ENCODE data around the gene PPARA.

The PPARA gene

DNA sequence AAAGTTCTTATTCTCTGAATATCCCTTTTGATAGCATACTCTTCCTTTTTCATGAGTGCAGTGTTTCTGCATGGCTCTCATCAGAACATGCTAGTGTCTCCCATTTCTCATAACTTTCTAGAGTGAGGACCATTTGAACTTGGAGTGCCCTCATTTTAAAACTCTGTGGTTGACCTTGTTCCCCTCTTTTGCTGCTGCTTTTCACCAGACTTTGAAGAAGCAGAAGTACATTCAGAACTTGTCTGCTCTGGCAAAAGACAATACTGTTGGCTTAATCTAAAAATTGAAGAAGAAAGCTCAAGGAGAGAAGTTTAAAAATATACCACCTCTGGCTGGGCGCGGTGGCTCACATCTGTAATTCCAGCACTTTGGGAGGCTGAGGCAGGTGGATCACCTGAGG lies 35.0 kb downstream of the PPARA start:
- Histone ChIP-seq H3K14ac (ENCODE audit: low read length) (no peak overlapping the region), H3K79me2 (ENCODE audit: control insufficient read depth, insufficient read depth, low read length, poor library complexity) (no peaks in the 10 kb centered on the region), H3K4me2 (ENCODE audit: low read length) (no peak overlapping the region), H3K36me3 (ENCODE audit: control insufficient read depth in 1 of 2, insufficient read depth in 2 of 2, low read length in 2 of 2) (no peaks in the 10 kb centered on the region), H3K27ac (ENCODE audit: low read depth, low read length) (no peak overlapping the region), H3K18ac (ENCODE audit: low read length) (no peak overlapping the region), H2BK12ac (ENCODE audit: low read length) (no peak overlapping the region), H2AK5ac (ENCODE audit: low read length) (no peak overlapping the region), H3K79me1 (ENCODE audit: low read length) (no peaks in the 10 kb centered on the region), H2AFZ (ENCODE audit: insufficient read depth, low read length, poor library complexity) (no peak overlapping the region), H2BK120ac (ENCODE audit: insufficient read depth, low read length, poor library complexity) (no peak overlapping the region), H4K91ac (ENCODE audit: low read depth, low read length) (no peak overlapping the region), H3K4me3 (ENCODE audit: low read depth, low read length) (no peak overlapping the region), H3K4me1 (ENCODE audit: control insufficient read depth in 1 of 2, insufficient read depth in 2 of 2, low read length in 2 of 2) (no peaks in the 10 kb centered on the region), H3K9me3 (ENCODE audit: insufficient read depth, low read depth, low read length) (peaks cover 12% of the 10 kb centered on the region), H4K8ac (ENCODE audit: low read depth, low read length) (no peak overlapping the region), H3K9ac (ENCODE audit: low read length) (no peak overlapping the region), H4K12ac (ENCODE audit: low read depth, low read length) (no peak overlapping the region), H3K23ac (ENCODE audit: low read length) (no peak overlapping the region), H3K27me3 (ENCODE audit: insufficient read depth, low read length) (no peaks in the 10 kb centered on the region), H2BK5ac (ENCODE audit: low read depth, low read length, poor library complexity) (no peak overlapping the region), H3K4ac (ENCODE audit: low read depth, low read length) (no peak overlapping the region)
- no peak for DNase-seq
- no CpG with 5 or more reads among the region's 2 CpGs for WGBS (ENCODE audit: extremely low coverage, insufficient coverage, insufficient read length)

DNA sequence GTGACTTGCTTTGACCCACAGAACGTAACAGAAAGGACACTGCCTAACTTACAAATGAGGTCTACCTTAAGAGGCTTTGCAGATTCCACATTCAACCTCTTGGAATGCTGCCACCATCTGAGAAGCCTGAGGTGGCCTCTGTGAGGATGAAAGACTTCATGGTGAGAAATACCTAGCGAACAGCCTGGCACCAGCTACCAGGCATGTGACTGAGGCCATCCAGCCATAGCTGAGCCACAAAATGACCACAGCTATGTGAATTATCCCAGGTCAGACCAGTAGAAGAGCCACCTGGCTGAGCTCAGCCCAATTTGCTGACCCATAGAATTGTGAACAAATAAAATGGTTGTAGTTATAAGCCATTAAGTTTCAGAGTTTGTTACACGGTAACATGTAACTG lies 37.5 kb downstream of the PPARA start:
- no peaks in the 10 kb centered on the region for H3K79me1 ChIP-seq (ENCODE audit: low read length)
- no peak overlapping the region for H3K18ac ChIP-seq (ENCODE audit: low read length)
- no peak overlapping the region for H3K4me3 ChIP-seq (ENCODE audit: low read depth, low read length)
- H3K27ac ChIP-seq (ENCODE audit: low read depth, low read length): no peak overlapping the region
- no peak overlapping the region for H3K23ac ChIP-seq (ENCODE audit: low read length)
- DNase-seq: no peak
- no peak overlapping the region for H2BK12ac ChIP-seq (ENCODE audit: low read length)
- H4K91ac ChIP-seq (ENCODE audit: low read depth, low read length): no peak overlapping the region
- H3K4me2 ChIP-seq (ENCODE audit: low read length): no peak overlapping the region
- H2BK120ac ChIP-seq (ENCODE audit: insufficient read depth, low read length, poor library complexity): no peak overlapping the region
- H4K12ac ChIP-seq (ENCODE audit: low read depth, low read length): no peak overlapping the region
- WGBS (ENCODE audit: extremely low coverage, insufficient coverage, insufficient read length): no CpG with 5 or more reads among the region's 3 CpGs
- no peak overlapping the region for H3K14ac ChIP-seq (ENCODE audit: low read length)
- H3K9me3 ChIP-seq (ENCODE audit: insufficient read depth, low read depth, low read length): no peaks in the 10 kb centered on the region
- no peak overlapping the region for H2BK5ac ChIP-seq (ENCODE audit: low read depth, low read length, poor library complexity)
- H3K4ac ChIP-seq (ENCODE audit: low read depth, low read length): no peak overlapping the region
- no peaks in the 10 kb centered on the region for H3K4me1 ChIP-seq (ENCODE audit: control insufficient read depth in 1 of 2, insufficient read depth in 2 of 2, low read length in 2 of 2)
- H2AFZ ChIP-seq (ENCODE audit: insufficient read depth, low read length, poor library complexity): no peak overlapping the region
- no peaks in the 10 kb centered on the region for H3K36me3 ChIP-seq (ENCODE audit: control insufficient read depth in 1 of 2, insufficient read depth in 2 of 2, low read length in 2 of 2)
- no peak overlapping the region for H4K8ac ChIP-seq (ENCODE audit: low read depth, low read length)
- no peak overlapping the region for H2AK5ac ChIP-seq (ENCODE audit: low read length)
- H3K27me3 ChIP-seq (ENCODE audit: insufficient read depth, low read length): no peaks in the 10 kb centered on the region
- no peaks in the 10 kb centered on the region for H3K79me2 ChIP-seq (ENCODE audit: control insufficient read depth, insufficient read depth, low read length, poor library complexity)
- no peak overlapping the region for H3K9ac ChIP-seq (ENCODE audit: low read length)

DNA sequence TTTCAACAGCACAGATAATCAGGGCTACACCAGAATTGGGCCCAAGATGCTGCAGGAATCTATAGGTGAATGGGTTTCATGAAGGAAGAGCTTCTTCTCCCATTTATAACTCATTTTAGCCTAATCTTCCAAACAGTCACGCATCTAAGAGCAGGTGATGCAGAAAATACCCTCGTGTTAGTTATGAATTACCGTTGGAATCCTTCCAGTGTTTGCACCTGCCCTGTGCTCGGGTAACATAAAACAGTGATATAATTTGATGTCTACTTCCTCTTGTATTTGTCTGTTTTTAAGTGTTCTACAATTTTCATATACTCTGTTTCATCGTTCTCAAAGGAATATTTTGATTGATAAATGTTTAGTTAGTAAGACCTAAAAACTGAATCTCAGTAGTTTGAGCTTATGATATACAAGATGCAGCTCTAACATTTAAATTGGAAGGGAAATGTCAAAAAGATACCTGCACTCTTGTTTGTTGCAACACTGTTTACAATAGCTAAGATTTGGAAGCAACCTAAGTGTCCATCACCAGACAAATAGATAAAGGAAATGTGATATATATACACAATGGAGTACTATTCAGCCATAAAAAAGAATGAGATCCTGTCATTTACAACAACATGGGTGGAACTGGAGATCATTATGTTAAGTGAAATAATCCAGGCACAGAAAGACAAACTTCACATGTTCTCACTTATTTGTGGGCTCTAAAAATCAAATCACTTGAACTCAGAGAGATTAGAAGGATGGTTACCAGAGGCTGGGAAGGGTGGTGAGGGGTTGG lies 42.1 kb downstream of the PPARA start:
- no CpG with 5 or more reads among the region's 5 CpGs for WGBS (ENCODE audit: extremely low coverage, insufficient coverage, insufficient read length)

GRCh38 chr22:46193898-46194310 lies 43.6 kb downstream of the PPARA start:
- no peak overlapping the region for H3K27ac ChIP-seq (ENCODE audit: low read depth, low read length)
- no peaks in the 10 kb centered on the region for H3K79me1 ChIP-seq (ENCODE audit: low read length)
- no peak overlapping the region for H2BK120ac ChIP-seq (ENCODE audit: insufficient read depth, low read length, poor library complexity)
- H4K12ac ChIP-seq (ENCODE audit: low read depth, low read length): no peak overlapping the region
- no peak overlapping the region for H2BK12ac ChIP-seq (ENCODE audit: low read length)
- no peak overlapping the region for H4K91ac ChIP-seq (ENCODE audit: low read depth, low read length)
- H3K4me3 ChIP-seq (ENCODE audit: low read depth, low read length): no peak overlapping the region
- no peaks in the 10 kb centered on the region for H3K27me3 ChIP-seq (ENCODE audit: insufficient read depth, low read length)
- H3K4ac ChIP-seq (ENCODE audit: low read depth, low read length): no peak overlapping the region
- H3K14ac ChIP-seq (ENCODE audit: low read length): no peak overlapping the region
- no peaks in the 10 kb centered on the region for H3K36me3 ChIP-seq (ENCODE audit: control insufficient read depth in 1 of 2, insufficient read depth in 2 of 2, low read length in 2 of 2)
- H2AK5ac ChIP-seq (ENCODE audit: low read length): no peak overlapping the region
- no peak for DNase-seq
- no peak overlapping the region for H2AFZ ChIP-seq (ENCODE audit: insufficient read depth, low read length, poor library complexity)
- H3K9me3 ChIP-seq (ENCODE audit: insufficient read depth, low read depth, low read length): no peaks in the 10 kb centered on the region
- no peak overlapping the region for H3K18ac ChIP-seq (ENCODE audit: low read length)
- no peak overlapping the region for H3K9ac ChIP-seq (ENCODE audit: low read length)
- no peaks in the 10 kb centered on the region for H3K79me2 ChIP-seq (ENCODE audit: control insufficient read depth, insufficient read depth, low read length, poor library complexity)
- H3K4me1 ChIP-seq (ENCODE audit: control insufficient read depth in 1 of 2, insufficient read depth in 2 of 2, low read length in 2 of 2): no peaks in the 10 kb centered on the region
- H3K23ac ChIP-seq (ENCODE audit: low read length): no peak overlapping the region
- H2BK5ac ChIP-seq (ENCODE audit: low read depth, low read length, poor library complexity): no peak overlapping the region
- no peak overlapping the region for H3K4me2 ChIP-seq (ENCODE audit: low read length)
- H4K8ac ChIP-seq (ENCODE audit: low read depth, low read length): no peak overlapping the region
- WGBS (ENCODE audit: extremely low coverage, insufficient coverage, insufficient read length): no CpG with 5 or more reads among the region's 8 CpGs

More for the DNA sequence above, 42.1 kb downstream of the PPARA start:
- DNase-seq: no peak
- H3K23ac ChIP-seq (ENCODE audit: low read length): no peak overlapping the region
- no peak overlapping the region for H2BK120ac ChIP-seq (ENCODE audit: insufficient read depth, low read length, poor library complexity)
- no peak overlapping the region for H4K91ac ChIP-seq (ENCODE audit: low read depth, low read length)
- H2AK5ac ChIP-seq (ENCODE audit: low read length): no peak overlapping the region
- H2AFZ ChIP-seq (ENCODE audit: insufficient read depth, low read length, poor library complexity): no peak overlapping the region
- no peak overlapping the region for H3K18ac ChIP-seq (ENCODE audit: low read length)
- H2BK12ac ChIP-seq (ENCODE audit: low read length): no peak overlapping the region
- no peaks in the 10 kb centered on the region for H3K79me2 ChIP-seq (ENCODE audit: control insufficient read depth, insufficient read depth, low read length, poor library complexity)
- no peak overlapping the region for H4K12ac ChIP-seq (ENCODE audit: low read depth, low read length)
- no peak overlapping the region for H3K4ac ChIP-seq (ENCODE audit: low read depth, low read length)
- H3K79me1 ChIP-seq (ENCODE audit: low read length): no peaks in the 10 kb centered on the region
- H3K4me2 ChIP-seq (ENCODE audit: low read length): no peak overlapping the region
- no peak overlapping the region for H3K14ac ChIP-seq (ENCODE audit: low read length)
- H3K36me3 ChIP-seq (ENCODE audit: control insufficient read depth in 1 of 2, insufficient read depth in 2 of 2, low read length in 2 of 2): no peaks in the 10 kb centered on the region
- H2BK5ac ChIP-seq (ENCODE audit: low read depth, low read length, poor library complexity): no peak overlapping the region
- H3K4me3 ChIP-seq (ENCODE audit: low read depth, low read length): no peak overlapping the region
- H3K4me1 ChIP-seq (ENCODE audit: control insufficient read depth in 1 of 2, insufficient read depth in 2 of 2, low read length in 2 of 2): no peaks in the 10 kb centered on the region
- H3K9me3 ChIP-seq (ENCODE audit: insufficient read depth, low read depth, low read length): no peaks in the 10 kb centered on the region
- H3K9ac ChIP-seq (ENCODE audit: low read length): no peak overlapping the region
- no peak overlapping the region for H3K27ac ChIP-seq (ENCODE audit: low read depth, low read length)
- no peaks in the 10 kb centered on the region for H3K27me3 ChIP-seq (ENCODE audit: insufficient read depth, low read length)
- no peak overlapping the region for H4K8ac ChIP-seq (ENCODE audit: low read depth, low read length)

All from trophoblast cell (in vitro differentiated cells and primary cell).